ENCODE data around the gene FUS.

- TF ChIP-seq CTCF (IDR thresholded peaks at IDR 0.05; ENCODE audit: extremely low read depth in 1 of 2, insufficient read depth in 1 of 2, low read depth in 1 of 2, low read length in 2 of 2), result no peak
- TF ChIP-seq EZH2 (IDR thresholded peaks at IDR 0.05; ENCODE audit: borderline replicate concordance, low read depth, low read length, severe bottlenecking), result no peak
- TF ChIP-seq JUN (IDR thresholded peaks at IDR 0.05; ENCODE audit: borderline replicate concordance, insufficient read depth, insufficient read length, low read depth), result no peak
Measured at GRCh38 chr16:31130899-31131298, 49.0 kb upstream of the FUS start.
